Tibial nerve (tissue), 3 donors: ENCODE data around the gene PLXNB1.

ENCODE experiments used
- CTCF ChIP-seq, 5 experiments: fragments of 200-600 bp in 3 of 5; fragments of 450-650 bp in 2 of 5; sonication (generic) in 3 of 5; IDR thresholded peaks; one replicate each; pipeline ENCODE4 v1.5.1; 2016 to 2019; ENCODE audit warnings: antibody characterized with exemption in 5 of 5, mild to moderate bottlenecking in 3 of 5, moderate library complexity in 2 of 5
- POLR2A ChIP-seq, 2 donors: fragments of 450-650 bp; IDR thresholded peaks; one replicate each; pipeline ENCODE4 v1.6.1; 2017; ENCODE audit warnings: antibody characterized with exemption in 2 of 2, mild to moderate bottlenecking in 2 of 2, moderate library complexity in 2 of 2

GRCh38 chr3:48367201-48367600 is 62.7 kb downstream of the PLXNB1 start:
- TF ChIP-seq CTCF (IDR thresholded peaks at IDR 0.05) = no peak
- no peak for TF ChIP-seq POLR2A (IDR thresholded peaks at IDR 0.05)
